ENCODE measurements around the gene ATG7.

ATG7 gene

GRCh38 chr3:11535243-11535960 is 263.2 kb downstream of the ATG7 start:
- H3K27ac Mint-ChIP-seq, result peak overlapping the region; percentile 37
- ATAC-seq (replicated peaks), result no peak
- H3K27me3 Mint-ChIP-seq, result no peaks in the 10 kb centered on the region
- H3K4me1 Mint-ChIP-seq, result peaks cover 3 to 9% of the 10 kb centered on the region in 2 donors
- H3K4me3 Mint-ChIP-seq, result no peak overlapping the region
- H3K9me3 Mint-ChIP-seq, result no peaks in the 10 kb centered on the region
- DNase-seq, result no peak
- H3K36me3 Mint-ChIP-seq, result peaks cover 11 to 20% of the 10 kb centered on the region in 2 donors

- no peak for ATAC-seq (replicated peaks)
- Mint-ChIP-seq H3K36me3 (peaks cover 12 to 22% of the 10 kb centered on the region in 2 donors), H3K9me3 (no peaks in the 10 kb centered on the region), H3K27me3 (no peaks in the 10 kb centered on the region), H3K27ac (peak overlapping the region; percentile 37), H3K4me1 (peaks cover 3 to 9% of the 10 kb centered on the region in 2 donors), H3K4me3 (no peak overlapping the region)
- no peak for DNase-seq
Measured at GRCh38 chr3:11536132-11536935, 264.1 kb downstream of the ATG7 start.

- Mint-ChIP-seq H3K36me3 (peaks cover 17 to 27% of the 10 kb centered on the region in 2 donors), H3K27ac (no peak overlapping the region), H3K27me3 (no peaks in the 10 kb centered on the region), H3K4me1 (peaks cover 3 to 9% of the 10 kb centered on the region in 2 donors), H3K9me3 (no peaks in the 10 kb centered on the region), H3K4me3 (no peak overlapping the region)
- DNase-seq (no peak), ATAC-seq (replicated peaks) (no peak)
Measured at GRCh38 chr3:11536936-11537612, 264.9 kb downstream of the ATG7 start.

GRCh38 chr3:11538581-11538980 is 266.4 kb downstream of the ATG7 start:
- Mint-ChIP-seq H3K36me3 (peaks cover 15 to 27% of the 10 kb centered on the region in 2 donors), H3K27ac (no peak overlapping the region), H3K4me3 (no peak overlapping the region), H3K4me1 (peaks cover 3 to 9% of the 10 kb centered on the region in 2 donors), H3K27me3 (no peaks in the 10 kb centered on the region), H3K9me3 (no peaks in the 10 kb centered on the region)
- ATAC-seq (replicated peaks) (no peak), DNase-seq (no peak)

GRCh38 chr3:11539218-11539617 is 267.0 kb downstream of the ATG7 start:
- H3K36me3 Mint-ChIP-seq, result peaks cover 13 to 27% of the 10 kb centered on the region in 2 donors
- no peak overlapping the region for H3K27ac Mint-ChIP-seq
- ATAC-seq (replicated peaks), result no peak
- no peaks in the 10 kb centered on the region for H3K9me3 Mint-ChIP-seq
- H3K4me3 Mint-ChIP-seq, result no peak overlapping the region
- no peak for DNase-seq
- H3K4me1 Mint-ChIP-seq, result peaks cover 3 to 9% of the 10 kb centered on the region in 2 donors
- no peaks in the 10 kb centered on the region for H3K27me3 Mint-ChIP-seq

- no peaks in the 10 kb centered on the region for H3K27me3 Mint-ChIP-seq
- no peak for DNase-seq
- peaks cover 3 to 9% of the 10 kb centered on the region in 2 donors for H3K4me1 Mint-ChIP-seq
- H3K4me3 Mint-ChIP-seq, result no peak overlapping the region
- no peak overlapping the region for H3K27ac Mint-ChIP-seq
- ATAC-seq (replicated peaks), result no peak
- H3K36me3 Mint-ChIP-seq, result peaks cover 13 to 27% of the 10 kb centered on the region in 2 donors
- no peaks in the 10 kb centered on the region for H3K9me3 Mint-ChIP-seq
Measured at GRCh38 chr3:11539677-11540076, 267.5 kb downstream of the ATG7 start.

- Mint-ChIP-seq H3K36me3 (peaks cover 13 to 30% of the 10 kb centered on the region in 2 donors), H3K4me3 (no peak overlapping the region), H3K9me3 (no peaks in the 10 kb centered on the region), H3K27me3 (no peaks in the 10 kb centered on the region), H3K27ac (no peak overlapping the region), H3K4me1 (peaks cover 3 to 9% of the 10 kb centered on the region in 2 donors)
- ATAC-seq (replicated peaks), result no peak
- no peak for DNase-seq
Measured at GRCh38 chr3:11541321-11542303, 269.4 kb downstream of the ATG7 start.

GRCh38 chr3:11542551-11542950 is 270.4 kb downstream of the ATG7 start:
- DNase-seq (no peak), ATAC-seq (replicated peaks) (no peak)
- H3K4me3 Mint-ChIP-seq, result no peak overlapping the region
- peaks cover 0 to 2% of the 10 kb centered on the region in 2 donors for H3K4me1 Mint-ChIP-seq
- H3K36me3 Mint-ChIP-seq, result peaks cover 18 to 32% of the 10 kb centered on the region in 2 donors
- peaks cover 0 to 2% of the 10 kb centered on the region in 2 donors for H3K9me3 Mint-ChIP-seq
- no peaks in the 10 kb centered on the region for H3K27me3 Mint-ChIP-seq
- peak overlapping the region; percentile 31 for H3K27ac Mint-ChIP-seq

GRCh38 chr3:11543141-11543947 is 271.1 kb downstream of the ATG7 start:
- Mint-ChIP-seq H3K27ac (no peak overlapping the region), H3K27me3 (no peaks in the 10 kb centered on the region), H3K36me3 (peaks cover 18 to 35% of the 10 kb centered on the region in 2 donors), H3K4me1 (no peaks in the 10 kb centered on the region), H3K9me3 (peaks cover 0 to 2% of the 10 kb centered on the region in 2 donors), H3K4me3 (no peak overlapping the region)
- ATAC-seq (replicated peaks), result no peak
- no peak for DNase-seq

- Mint-ChIP-seq H3K36me3 (peaks cover 22 to 40% of the 10 kb centered on the region in 2 donors), H3K4me1 (peaks cover 3 to 5% of the 10 kb centered on the region in 2 donors), H3K4me3 (no peak overlapping the region), H3K27ac (peak overlapping the region; percentile 42), H3K9me3 (peaks cover 0 to 2% of the 10 kb centered on the region in 2 donors), H3K27me3 (no peaks in the 10 kb centered on the region)
- DNase-seq (no peak), ATAC-seq (replicated peaks) (no peak)
Measured at GRCh38 chr3:11543948-11544387, 271.8 kb downstream of the ATG7 start.

- Mint-ChIP-seq H3K9me3 (peaks cover 0 to 2% of the 10 kb centered on the region in 2 donors), H3K27ac (no peak overlapping the region), H3K27me3 (no peaks in the 10 kb centered on the region), H3K4me3 (no peak overlapping the region), H3K36me3 (peaks cover 21 to 37% of the 10 kb centered on the region in 2 donors), H3K4me1 (peaks cover 7 to 9% of the 10 kb centered on the region in 2 donors)
- DNase-seq (no peak), ATAC-seq (replicated peaks) (no peak)
Measured at GRCh38 chr3:11544412-11545181, 272.4 kb downstream of the ATG7 start.

GRCh38 chr3:11545186-11545851 is 273.1 kb downstream of the ATG7 start:
- ATAC-seq (replicated peaks) (no peak), DNase-seq (no peak)
- Mint-ChIP-seq H3K9me3 (peaks cover 0 to 2% of the 10 kb centered on the region in 2 donors), H3K27me3 (no peaks in the 10 kb centered on the region), H3K36me3 (peaks cover 21 to 34% of the 10 kb centered on the region in 2 donors), H3K4me3 (no peak overlapping the region), H3K4me1 (peaks cover 11 to 17% of the 10 kb centered on the region in 2 donors), H3K27ac (no peak overlapping the region)
